Loucy (cell line): ENCODE measurements around the gene TTC16.

Source experiments
- CTCF ChIP-seq: fragments of 200-600 bp; sonication (generic); conservative IDR thresholded peaks from 2 replicates; pipeline ENCODE4 v1.5.1; 2014; ENCODE audit warnings: mild to moderate bottlenecking, antibody characterized with exemption, low read length
- EZH2phosphoT487 ChIP-seq: fragments of 200-600 bp; IDR thresholded peaks from 2 replicates; pipeline ENCODE4 v1.6.1; 2018; ENCODE audit warnings: antibody characterized with exemption, mild to moderate bottlenecking, moderate library complexity, borderline replicate concordance

DNA sequence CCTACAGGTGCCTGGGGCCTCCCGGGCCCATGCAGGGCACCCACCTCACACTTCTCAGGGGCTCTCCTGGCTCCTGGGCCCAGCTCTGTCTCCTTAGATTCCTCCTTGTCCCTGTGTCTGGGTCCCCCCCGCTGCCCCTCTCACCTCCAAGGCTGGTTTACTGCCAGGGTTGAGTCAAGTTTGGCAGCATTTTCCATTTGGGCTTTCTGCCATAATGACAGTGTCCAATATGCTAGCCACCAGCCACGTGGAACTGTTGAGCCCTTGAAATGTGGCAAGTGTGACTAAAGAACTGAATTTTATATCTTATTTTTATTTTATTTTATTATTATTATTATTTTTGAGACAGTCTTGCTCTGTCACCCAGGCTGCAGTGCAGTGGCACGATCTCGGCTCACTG is 1.9 kb downstream of the TTC16 start:
- no peak for TF ChIP-seq EZH2phosphoT487
- TF ChIP-seq CTCF = no peak
